CD8-positive, alpha-beta memory T cell (primary cell): Measurements from ENCODE around the gene PLPPR4. TPM values are rescaled to one million over a fixed set of nuclear protein-coding genes. Genes with fewer than 3 reads are reported as not detected.
A peak's percentile ranks its signal among the peaks of the same experiment; 100 is the strongest.

ENCODE experiments used
- CTCF ChIA-PET: fragments of 350-600 bp; sonication (Branson Sonifier 250); formaldehyde crosslinking; loops from one replicate; lab custom pipeline; 2021; ENCODE audit warnings: antibody characterized with exemption; lab: Charles Lee
- POLR2A ChIA-PET: fragments of 350-600 bp; sonication (Branson Sonifier 250); formaldehyde crosslinking; loops from one replicate; lab custom pipeline; 2021; ENCODE audit warnings: antibody characterized with exemption; lab: Charles Lee
- DNase-seq, 5 donors: peaks; one replicate each; pipeline versions ENCODE4 v3.0.0 to v3.0.0-alpha.2; 2020 to 2022; ENCODE audit warnings: mixed read lengths in 1 of 5
- H3K27ac ChIP-seq: one replicate; pipeline ENCODE4 v1.7.0; 2013; ENCODE audit warnings: low read depth, mild to moderate bottlenecking, low read length, moderate library complexity
- H3K27me3 ChIP-seq: 2 replicates; pipeline ENCODE4 v1.7.0; 2013; ENCODE audit warnings: low read length, mild to moderate bottlenecking; ENCODE audit not compliant: insufficient read depth, poor library complexity, severe bottlenecking
- H3K36me3 ChIP-seq: 2 replicates; pipeline ENCODE4 v1.7.0; 2013; ENCODE audit warnings: mild to moderate bottlenecking, low read length, moderate library complexity; ENCODE audit not compliant: insufficient read depth
- H3K4me1 ChIP-seq: 2 replicates; pipeline ENCODE4 v1.7.0; 2013; ENCODE audit warnings: mild to moderate bottlenecking, low read length, moderate library complexity; ENCODE audit not compliant: insufficient read depth
- H3K4me3 ChIP-seq: 2 replicates; pipeline ENCODE4 v1.7.0; 2013; ENCODE audit warnings: mild to moderate bottlenecking, low read length
- H3K9me3 ChIP-seq: 2 replicates; pipeline ENCODE4 v1.7.0; 2013; ENCODE audit warnings: mild to moderate bottlenecking, low read length
- H3K27ac Mint-ChIP-seq, 8 donors: one replicate each; pipeline ENCODE4 v1.8.0; 2020 to 2021; ENCODE audit warnings: mixed read lengths in 8 of 8, mild to moderate bottlenecking in 6 of 8, inconsistent platforms in 3 of 8, moderate library complexity in 3 of 8
- H3K27me3 Mint-ChIP-seq, 2 donors: one replicate each; pipeline ENCODE4 v1.8.0; 2020 to 2021; ENCODE audit warnings: mixed read lengths in 2 of 2, mild to moderate bottlenecking in 1 of 2, moderate library complexity in 1 of 2
- H3K36me3 Mint-ChIP-seq, 3 donors: one replicate each; pipeline ENCODE4 v1.8.0; 2020 to 2021; ENCODE audit warnings: mixed read lengths in 3 of 3, inconsistent platforms in 1 of 3, mild to moderate bottlenecking in 1 of 3
- H3K4me1 Mint-ChIP-seq, 3 donors: one replicate each; pipeline ENCODE4 v1.8.0; 2020 to 2021; ENCODE audit warnings: mixed read lengths in 3 of 3, inconsistent platforms in 1 of 3, mild to moderate bottlenecking in 1 of 3
- H3K4me3 Mint-ChIP-seq, 7 donors: one replicate each; pipeline ENCODE4 v1.8.0; 2020 to 2021; ENCODE audit warnings: mixed read lengths in 7 of 7, mild to moderate bottlenecking in 6 of 7, moderate library complexity in 4 of 7, inconsistent platforms in 2 of 7
- H3K9me3 Mint-ChIP-seq, 5 donors: one replicate each; pipeline ENCODE4 v1.8.0; 2020 to 2022; ENCODE audit warnings: mixed read lengths in 5 of 5, mild to moderate bottlenecking in 3 of 5, moderate library complexity in 2 of 5, inconsistent platforms in 1 of 5
- polyA plus RNA-seq: library from polyadenylated mRNA; unstranded; fragments of 300-500 nt; fragmentation: Illumina TruSeq; gene quantifications from one replicate; pipeline ENCODE4 v1.2.3, GENCODE V29; 2021
- total RNA-seq, 2 experiments: library from RNA; stranded (reverse); gene quantifications; one replicate each; pipeline ENCODE4 v1.2.3, GENCODE V29; 2021

Gene PLPPR4, protein sequence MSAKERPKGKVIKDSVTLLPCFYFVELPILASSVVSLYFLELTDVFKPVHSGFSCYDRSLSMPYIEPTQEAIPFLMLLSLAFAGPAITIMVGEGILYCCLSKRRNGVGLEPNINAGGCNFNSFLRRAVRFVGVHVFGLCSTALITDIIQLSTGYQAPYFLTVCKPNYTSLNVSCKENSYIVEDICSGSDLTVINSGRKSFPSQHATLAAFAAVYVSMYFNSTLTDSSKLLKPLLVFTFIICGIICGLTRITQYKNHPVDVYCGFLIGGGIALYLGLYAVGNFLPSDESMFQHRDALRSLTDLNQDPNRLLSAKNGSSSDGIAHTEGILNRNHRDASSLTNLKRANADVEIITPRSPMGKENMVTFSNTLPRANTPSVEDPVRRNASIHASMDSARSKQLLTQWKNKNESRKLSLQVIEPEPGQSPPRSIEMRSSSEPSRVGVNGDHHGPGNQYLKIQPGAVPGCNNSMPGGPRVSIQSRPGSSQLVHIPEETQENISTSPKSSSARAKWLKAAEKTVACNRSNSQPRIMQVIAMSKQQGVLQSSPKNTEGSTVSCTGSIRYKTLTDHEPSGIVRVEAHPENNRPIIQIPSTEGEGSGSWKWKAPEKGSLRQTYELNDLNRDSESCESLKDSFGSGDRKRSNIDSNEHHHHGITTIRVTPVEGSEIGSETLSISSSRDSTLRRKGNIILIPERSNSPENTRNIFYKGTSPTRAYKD
- total RNA-seq = not detected
- polyA plus RNA-seq = not detected

DNA sequence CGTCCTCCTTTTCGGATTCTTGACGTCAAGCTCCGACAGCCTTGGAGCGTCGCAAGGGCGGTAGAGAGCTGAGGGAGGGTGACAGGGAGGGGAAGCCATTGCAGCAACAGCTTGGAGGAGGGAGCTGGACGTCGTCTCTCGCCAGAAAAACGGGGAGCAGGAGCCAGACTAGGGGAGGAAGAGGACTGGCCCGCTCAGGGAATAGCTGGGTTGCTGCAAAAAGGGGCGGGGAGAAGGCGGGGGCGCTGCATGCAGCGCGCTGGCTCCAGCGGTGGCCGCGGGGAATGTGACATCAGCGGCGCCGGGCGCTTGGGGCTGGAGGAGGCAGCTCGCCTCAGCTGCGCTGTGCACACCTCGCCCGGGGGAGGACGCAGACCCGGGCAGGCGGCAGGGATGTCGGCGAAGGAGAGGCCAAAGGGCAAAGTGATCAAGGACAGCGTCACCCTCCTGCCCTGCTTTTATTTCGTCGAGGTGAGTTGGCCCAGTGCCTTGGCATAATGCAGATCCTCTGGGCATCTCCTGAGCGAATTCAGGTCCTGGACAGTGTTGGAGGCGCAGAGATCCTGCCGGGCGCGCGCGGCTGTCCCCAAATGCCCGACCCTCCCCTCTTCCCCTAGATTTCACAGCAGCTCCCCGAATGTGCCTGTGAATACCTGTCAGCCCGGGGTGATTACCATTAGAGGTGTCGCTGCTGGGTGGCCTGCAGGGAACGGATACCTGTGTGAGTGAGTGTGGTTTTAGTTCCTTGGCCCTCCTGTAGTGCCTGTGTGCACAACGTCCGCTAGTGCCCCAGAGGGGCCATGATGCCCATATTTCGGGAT is at the start of gene PLPPR4:
Gene PLPPR4, plus strand, starts transcription at position 292 of the 821 bp plus-strand sequence. Its CDS starts 102 bp downstream, at position 394.
- Histone ChIP-seq H3K9me3 (no peaks in the 10 kb centered on the region), H3K27ac (no peak within 1 kb of the TSS), H3K27me3 (peaks cover 9% of the 10 kb centered on the region), H3K4me3 (no peak within 1 kb of the TSS), H3K36me3 (no peaks in the 10 kb centered on the region), H3K4me1 (no peaks in the 10 kb centered on the region)
- DNase-seq = no peak
- Mint-ChIP-seq H3K4me1 (peaks cover 0 to 11% (median 4%) of the 10 kb centered on the region in 3 donors), H3K27me3 (peaks cover 33 to 39% of the 10 kb centered on the region in 2 donors), H3K36me3 (no peaks in the 10 kb centered on the region), H3K9me3 (peaks cover 4 to 18% (median 7%) of the 10 kb centered on the region in 5 donors), H3K27ac (no peak within 1 kb of the TSS), H3K4me3 (peak within 1 kb of the TSS in 1 of 7 donors; percentile 12)
- POLR2A ChIA-PET = no interaction called here
- CTCF ChIA-PET = no interaction called here

DNA sequence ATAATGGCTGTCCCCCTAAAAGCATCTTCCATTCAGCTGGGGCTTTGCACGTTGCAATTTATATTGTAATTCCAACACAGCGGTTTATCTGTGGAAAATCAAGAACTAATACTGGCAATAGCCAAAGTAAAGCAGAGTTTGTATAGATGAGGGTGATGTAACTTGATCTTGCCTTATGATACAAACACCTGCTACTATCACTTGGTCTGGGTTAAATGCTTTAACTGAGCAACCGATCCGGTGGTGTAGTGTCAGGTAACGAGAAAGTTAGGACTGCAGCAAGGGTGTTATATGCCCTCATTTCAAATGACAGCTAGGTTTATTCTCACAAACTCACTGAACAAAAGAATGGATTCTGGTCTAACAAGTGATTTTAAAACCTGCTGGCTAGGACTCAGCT is 47.3 kb upstream of the PLPPR4 start:
- no peaks in the 10 kb centered on the region for H3K36me3 ChIP-seq
- no peaks in the 10 kb centered on the region for H3K4me1 ChIP-seq
- H3K27ac ChIP-seq = no peak overlapping the region
- Mint-ChIP-seq H3K4me3 (no peak overlapping the region), H3K9me3 (peaks cover 0 to 5% (median 0%) of the 10 kb centered on the region in 5 donors), H3K27ac (no peak overlapping the region), H3K27me3 (peaks cover 4 to 10% of the 10 kb centered on the region in 2 donors), H3K36me3 (no peaks in the 10 kb centered on the region), H3K4me1 (no peaks in the 10 kb centered on the region)
- no peak overlapping the region for H3K4me3 ChIP-seq
- CTCF ChIA-PET = no interaction called here
- no peaks in the 10 kb centered on the region for H3K9me3 ChIP-seq
- DNase-seq = no peak
- POLR2A ChIA-PET = no interaction called here
- H3K27me3 ChIP-seq = no peaks in the 10 kb centered on the region

DNA sequence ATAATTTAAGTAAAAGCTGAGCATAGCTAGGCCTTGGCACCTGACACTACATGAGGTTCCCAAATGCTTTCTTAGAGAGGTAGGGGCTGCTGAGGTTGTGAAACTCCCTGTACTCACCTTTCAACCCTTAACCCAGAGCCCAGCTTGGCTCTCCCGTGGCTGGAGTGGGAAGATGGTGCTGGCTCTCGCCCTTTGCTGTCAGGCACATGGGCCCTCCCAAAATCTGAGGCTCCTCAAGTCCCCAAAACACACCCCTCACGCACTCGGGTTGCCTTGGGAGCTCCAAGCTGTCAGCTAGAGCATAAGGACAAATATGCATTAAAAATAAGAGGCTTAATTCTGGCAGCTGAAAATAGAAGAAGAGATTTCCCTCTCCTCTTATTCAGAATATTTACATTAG is 46.7 kb upstream of the PLPPR4 start:
- ChIA-PET CTCF (no interaction called here), POLR2A (no interaction called here)
- Mint-ChIP-seq H3K4me1 (no peaks in the 10 kb centered on the region), H3K36me3 (no peaks in the 10 kb centered on the region), H3K4me3 (no peak overlapping the region), H3K27ac (no peak overlapping the region), H3K9me3 (peaks cover 0 to 5% (median 0%) of the 10 kb centered on the region in 5 donors), H3K27me3 (peaks cover 4 to 10% of the 10 kb centered on the region in 2 donors)
- H3K4me1 ChIP-seq = no peaks in the 10 kb centered on the region
- no peaks in the 10 kb centered on the region for H3K9me3 ChIP-seq
- DNase-seq = no peak
- H3K36me3 ChIP-seq = no peaks in the 10 kb centered on the region
- H3K27me3 ChIP-seq = no peaks in the 10 kb centered on the region
- H3K4me3 ChIP-seq = no peak overlapping the region
- H3K27ac ChIP-seq = no peak overlapping the region

DNA sequence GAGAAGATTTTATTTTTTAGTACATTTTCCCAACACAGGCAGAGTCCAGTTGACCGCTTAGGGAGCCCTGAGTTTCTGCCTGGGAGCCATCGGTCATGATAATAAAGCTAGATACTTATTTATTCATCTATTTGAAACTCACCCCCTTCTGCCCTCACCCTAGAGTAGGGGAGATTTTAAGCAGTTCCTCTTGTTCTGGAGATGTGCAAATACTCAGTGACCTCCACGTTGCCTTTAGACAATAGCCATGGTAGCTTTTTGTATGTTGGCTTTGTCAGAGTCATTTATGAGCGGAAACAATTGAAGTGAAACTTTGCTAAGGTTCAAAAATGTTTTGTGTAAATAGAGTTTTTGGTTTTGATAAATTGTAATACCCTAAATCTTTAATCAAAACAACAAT is 45.7 kb upstream of the PLPPR4 start:
- H3K4me1 Mint-ChIP-seq = no peaks in the 10 kb centered on the region
- H3K27ac ChIP-seq = no peak overlapping the region
- H3K36me3 Mint-ChIP-seq = no peaks in the 10 kb centered on the region
- no peak overlapping the region for H3K27ac Mint-ChIP-seq
- H3K4me1 ChIP-seq = no peaks in the 10 kb centered on the region
- POLR2A ChIA-PET = no interaction called here
- H3K27me3 Mint-ChIP-seq = peaks cover 6 to 10% of the 10 kb centered on the region in 2 donors
- H3K9me3 ChIP-seq = no peaks in the 10 kb centered on the region
- no peak overlapping the region for H3K4me3 Mint-ChIP-seq
- CTCF ChIA-PET = no interaction called here
- no peak overlapping the region for H3K4me3 ChIP-seq
- no peaks in the 10 kb centered on the region for H3K36me3 ChIP-seq
- DNase-seq = no peak
- peaks cover 0 to 5% (median 0%) of the 10 kb centered on the region in 5 donors for H3K9me3 Mint-ChIP-seq
- no peaks in the 10 kb centered on the region for H3K27me3 ChIP-seq

DNA sequence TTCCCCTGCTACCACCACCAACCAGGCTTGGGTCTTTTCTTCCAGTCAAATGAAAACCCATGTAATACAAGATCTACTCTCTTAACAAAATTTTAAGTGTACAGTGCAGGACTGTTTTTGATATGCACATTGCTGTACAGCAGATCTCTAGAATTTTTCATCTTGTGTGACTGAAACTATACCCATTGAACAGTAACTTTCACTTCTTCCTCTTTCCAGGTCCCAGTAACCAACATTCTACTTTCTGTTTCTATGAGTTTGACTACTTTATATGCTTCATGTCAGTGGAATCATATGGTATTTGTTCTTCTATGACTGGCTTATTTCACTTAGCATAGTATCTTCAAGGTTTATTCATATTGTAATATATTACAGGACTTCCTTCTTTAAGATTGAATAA is 45.3 kb upstream of the PLPPR4 start:
- H3K36me3 ChIP-seq = no peaks in the 10 kb centered on the region
- ChIA-PET CTCF (no interaction called here), POLR2A (no interaction called here)
- H3K27me3 ChIP-seq = no peaks in the 10 kb centered on the region
- H3K9me3 Mint-ChIP-seq = peaks cover 0 to 5% (median 0%) of the 10 kb centered on the region in 5 donors
- H3K4me1 Mint-ChIP-seq = no peaks in the 10 kb centered on the region
- peaks cover 6 to 10% of the 10 kb centered on the region in 2 donors for H3K27me3 Mint-ChIP-seq
- H3K36me3 Mint-ChIP-seq = no peaks in the 10 kb centered on the region
- H3K4me3 Mint-ChIP-seq = no peak overlapping the region
- DNase-seq = no peak
- no peak overlapping the region for H3K4me3 ChIP-seq
- H3K27ac ChIP-seq = no peak overlapping the region
- H3K27ac Mint-ChIP-seq = no peak overlapping the region
- H3K9me3 ChIP-seq = no peaks in the 10 kb centered on the region
- no peaks in the 10 kb centered on the region for H3K4me1 ChIP-seq

DNA sequence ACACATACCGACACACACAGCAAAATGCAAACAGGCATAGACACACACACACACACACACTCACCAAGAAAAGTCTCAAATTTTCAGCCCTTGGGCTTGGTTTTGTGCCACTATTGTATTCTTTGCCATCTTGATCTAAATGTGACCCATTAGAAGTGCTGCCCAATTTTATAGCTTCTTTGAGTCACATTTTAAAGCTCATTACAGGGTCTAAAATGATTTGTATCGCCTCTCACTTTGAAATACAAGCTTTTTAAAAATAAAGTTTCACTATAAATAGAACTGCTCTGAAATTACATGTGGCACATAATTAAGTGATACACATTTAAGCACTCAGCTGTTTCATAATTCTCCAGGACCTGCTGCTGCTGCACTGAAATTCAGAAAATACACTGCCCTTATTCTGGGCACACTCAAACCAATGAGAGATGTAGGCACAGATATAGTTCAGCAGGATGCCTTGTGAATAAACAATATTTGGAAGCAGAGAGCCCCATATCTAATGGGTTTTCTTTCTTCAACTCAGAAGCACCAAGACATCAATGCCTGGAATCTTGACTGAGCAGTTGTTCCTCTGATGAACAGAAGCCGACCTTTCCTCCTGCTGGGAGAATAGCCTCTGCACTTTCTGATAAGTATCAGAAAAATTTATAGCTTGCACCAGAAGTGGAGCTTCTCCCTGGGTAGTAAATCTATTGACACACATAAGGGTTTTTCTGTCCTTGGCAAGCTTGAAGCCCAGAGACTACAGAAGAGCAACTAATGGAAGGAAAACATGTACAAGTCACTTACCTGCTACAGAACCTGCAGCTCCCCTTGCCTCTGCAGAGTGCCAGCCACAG is 37.0 kb upstream of the PLPPR4 start:
- no peak overlapping the region for H3K4me3 Mint-ChIP-seq
- no peak overlapping the region for H3K27ac Mint-ChIP-seq
- ChIA-PET POLR2A (no interaction called here), CTCF (no interaction called here)
- no peaks in the 10 kb centered on the region for H3K4me1 ChIP-seq
- no peaks in the 10 kb centered on the region for H3K9me3 Mint-ChIP-seq
- H3K27me3 Mint-ChIP-seq = peaks cover 5 to 8% of the 10 kb centered on the region in 2 donors
- H3K9me3 ChIP-seq = no peaks in the 10 kb centered on the region
- H3K36me3 ChIP-seq = no peaks in the 10 kb centered on the region
- no peak overlapping the region for H3K27ac ChIP-seq
- no peak overlapping the region for H3K4me3 ChIP-seq
- no peaks in the 10 kb centered on the region for H3K4me1 Mint-ChIP-seq
- H3K27me3 ChIP-seq = no peaks in the 10 kb centered on the region
- DNase-seq = no peak
- no peaks in the 10 kb centered on the region for H3K36me3 Mint-ChIP-seq

DNA sequence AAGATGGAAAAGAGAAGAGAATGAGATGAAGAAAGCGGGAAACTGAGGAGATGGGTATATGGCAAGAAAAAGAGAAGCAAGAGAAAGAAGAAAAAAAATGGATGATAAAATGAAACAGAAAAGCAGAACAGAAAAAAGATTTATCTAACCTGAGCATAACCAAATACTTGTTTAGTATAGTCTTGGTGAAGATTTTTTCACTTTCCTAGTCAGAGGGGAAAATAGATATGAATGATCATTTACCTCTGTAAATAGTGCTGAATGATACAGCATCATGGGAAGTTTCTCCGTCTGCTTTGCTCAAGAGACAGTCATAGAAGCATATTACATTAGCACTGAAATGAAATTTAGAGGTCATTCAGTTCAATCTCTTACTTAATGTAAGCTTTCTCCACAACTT is 36.1 kb upstream of the PLPPR4 start:
- CTCF ChIA-PET = no interaction called here

More for the DNA sequence above, 36.1 kb upstream of the PLPPR4 start:
- no peaks in the 10 kb centered on the region for H3K27me3 ChIP-seq
- Mint-ChIP-seq H3K27me3 (peaks cover 5 to 8% of the 10 kb centered on the region in 2 donors), H3K4me1 (no peaks in the 10 kb centered on the region), H3K36me3 (no peaks in the 10 kb centered on the region), H3K4me3 (no peak overlapping the region), H3K9me3 (no peaks in the 10 kb centered on the region), H3K27ac (no peak overlapping the region)
- DNase-seq = no peak
- H3K9me3 ChIP-seq = no peaks in the 10 kb centered on the region
- H3K4me3 ChIP-seq = no peak overlapping the region
- H3K4me1 ChIP-seq = no peaks in the 10 kb centered on the region
- H3K27ac ChIP-seq = no peak overlapping the region
- POLR2A ChIA-PET = no interaction called here
- no peaks in the 10 kb centered on the region for H3K36me3 ChIP-seq
